Spinal cord (tissue), 10 donors: ENCODE results near the gene MORC1. TPM values are rescaled to one million over a fixed set of nuclear protein-coding genes. Genes with fewer than 3 reads are reported as not detected.

Source experiments
- DNase-seq, 6 donors: peaks; one replicate each; pipeline versions ENCODE4 v3.0.0 to v3.0.0-alpha.2; 2013 to 2015; ENCODE audit warnings: low spot score in 6 of 6, low read depth in 4 of 6
- H3K27ac ChIP-seq: one replicate; pipeline ENCODE4 v1.5.1; 2013; ENCODE audit warnings: low read depth, low read length, control low read depth
- H3K27me3 ChIP-seq: one replicate; pipeline ENCODE4 v1.6.1; 2013; ENCODE audit warnings: low read length; ENCODE audit not compliant: control insufficient read depth, insufficient read depth
- H3K36me3 ChIP-seq: one replicate; pipeline ENCODE4 v1.6.1; 2013; ENCODE audit warnings: low read length; ENCODE audit not compliant: control insufficient read depth, insufficient read depth
- H3K4me1 ChIP-seq: one replicate; pipeline ENCODE4 v1.6.1; 2013; ENCODE audit warnings: low read length; ENCODE audit not compliant: control insufficient read depth, insufficient read depth
- H3K4me3 ChIP-seq: one replicate; pipeline ENCODE4 v1.5.1; 2013; ENCODE audit warnings: low read depth, low read length, control low read depth
- H3K9me3 ChIP-seq: one replicate; pipeline ENCODE4 v1.6.1; 2013; ENCODE audit warnings: low read length; ENCODE audit not compliant: control insufficient read depth, insufficient read depth
- WGBS: methylation state at CpG from one replicate; pipeline ENCODE4 v1.1.5; 2013; ENCODE audit warnings: missing lambda C conversion rate; ENCODE audit not compliant: insufficient coverage; 5-methylcytosine and 5-hydroxymethylcytosine counted together
- polyA plus RNA-seq, 2 donors: library from polyadenylated mRNA; unstranded; fragments of 120-200 nt; gene quantifications; one replicate each; pipeline ENCODE4 v1.2.1, GENCODE V29; 2013; ENCODE audit not compliant: insufficient read length in 2 of 2
- total RNA-seq, 2 donors: library from RNA; depleted of rRNA in 1 of 2; stranded (reverse); fragments of 120-200 nt in 1 of 2; fragments of >200 nt in 1 of 2; gene quantifications; one replicate each; pipeline versions ENCODE4 v1.2.3 to v1.2.4, GENCODE V29; 2013 to 2014
- donor health status: healthy.

Gene MORC1
- total and polyA plus RNA-seq, 4 donors, result 0.06 to 0.59 (median 0.11) TPM

- no peaks in the 10 kb centered on the region for H3K27me3 ChIP-seq
- DNase-seq, result peak in 1 of 6 donors; percentile 39
- no peak overlapping the region for H3K4me3 ChIP-seq
- H3K9me3 ChIP-seq, result no peaks in the 10 kb centered on the region
- H3K4me1 ChIP-seq, result no peaks in the 10 kb centered on the region
- H3K36me3 ChIP-seq, result no peaks in the 10 kb centered on the region
- WGBS, result no CpG with 5 or more reads among the region's 1 CpG
- H3K27ac ChIP-seq, result no peak overlapping the region
Measured at GRCh38 chr3:109023167-109023566, 94.8 kb downstream of the MORC1 start.

- no peaks in the 10 kb centered on the region for H3K27me3 ChIP-seq
- no peaks in the 10 kb centered on the region for H3K9me3 ChIP-seq
- no peak overlapping the region for H3K4me3 ChIP-seq
- no peaks in the 10 kb centered on the region for H3K4me1 ChIP-seq
- no peak overlapping the region for H3K27ac ChIP-seq
- 90% methylated on average over 1 of the region's 1 CpG for WGBS
- no peaks in the 10 kb centered on the region for H3K36me3 ChIP-seq
- no peak for DNase-seq
Measured at GRCh38 chr3:109021556-109021955, 96.4 kb downstream of the MORC1 start.

GRCh38 chr3:109018828-109019227, 99.1 kb downstream of the MORC1 start:
- 54% methylated on average over 6 of the region's 6 CpGs for WGBS
- H3K36me3 ChIP-seq, result no peaks in the 10 kb centered on the region
- no peak overlapping the region for H3K4me3 ChIP-seq
- DNase-seq, result no peak
- H3K27me3 ChIP-seq, result no peaks in the 10 kb centered on the region
- no peaks in the 10 kb centered on the region for H3K4me1 ChIP-seq
- H3K27ac ChIP-seq, result no peak overlapping the region
- H3K9me3 ChIP-seq, result no peaks in the 10 kb centered on the region

- Histone ChIP-seq H3K36me3 (no peaks in the 10 kb centered on the region), H3K4me1 (no peaks in the 10 kb centered on the region), H3K9me3 (no peaks in the 10 kb centered on the region), H3K27ac (no peak overlapping the region), H3K27me3 (no peaks in the 10 kb centered on the region), H3K4me3 (no peak overlapping the region)
- no CpG with 5 or more reads among the region's 3 CpGs for WGBS
- DNase-seq, result no peak
Measured at GRCh38 chr3:109005443-109005842, 112.5 kb downstream of the MORC1 start.

GRCh38 chr3:108998436-108998835, 119.5 kb downstream of the MORC1 start:
- Histone ChIP-seq H3K27ac (no peak overlapping the region), H3K27me3 (no peaks in the 10 kb centered on the region), H3K9me3 (no peaks in the 10 kb centered on the region), H3K4me3 (no peak overlapping the region), H3K36me3 (no peaks in the 10 kb centered on the region), H3K4me1 (no peaks in the 10 kb centered on the region)
- WGBS, result no CpG with 5 or more reads among the region's 3 CpGs
- peak in 2 of 6 donors; percentile 14 to 81 for DNase-seq

- no peak overlapping the region for H3K27ac ChIP-seq
- H3K9me3 ChIP-seq, result no peaks in the 10 kb centered on the region
- H3K36me3 ChIP-seq, result no peaks in the 10 kb centered on the region
- no CpG with 5 or more reads among the region's 1 CpG for WGBS
- DNase-seq, result peak in 1 of 6 donors; percentile 16
- H3K4me3 ChIP-seq, result no peak overlapping the region
- no peaks in the 10 kb centered on the region for H3K4me1 ChIP-seq
- no peaks in the 10 kb centered on the region for H3K27me3 ChIP-seq
Measured at GRCh38 chr3:108985844-108986243, 132.1 kb downstream of the MORC1 start.

- Histone ChIP-seq H3K4me1 (no peaks in the 10 kb centered on the region), H3K27me3 (no peaks in the 10 kb centered on the region), H3K9me3 (no peaks in the 10 kb centered on the region), H3K4me3 (no peak overlapping the region), H3K27ac (no peak overlapping the region), H3K36me3 (no peaks in the 10 kb centered on the region)
- no peak for DNase-seq
- WGBS, result 100% methylated on average over 1 of the region's 1 CpG
Measured at GRCh38 chr3:108983051-108983450, 134.9 kb downstream of the MORC1 start.

GRCh38 chr3:108976058-108976457, 141.9 kb downstream of the MORC1 start:
- Histone ChIP-seq H3K27ac (no peak overlapping the region), H3K27me3 (no peaks in the 10 kb centered on the region), H3K4me3 (no peak overlapping the region), H3K9me3 (no peaks in the 10 kb centered on the region), H3K36me3 (no peaks in the 10 kb centered on the region), H3K4me1 (no peaks in the 10 kb centered on the region)
- DNase-seq, result no peak
- WGBS, result no CpG with 5 or more reads among the region's 2 CpGs

GRCh38 chr3:108973019-108973418, 144.9 kb downstream of the MORC1 start:
- H3K9me3 ChIP-seq, result no peaks in the 10 kb centered on the region
- H3K4me1 ChIP-seq, result no peaks in the 10 kb centered on the region
- no peaks in the 10 kb centered on the region for H3K36me3 ChIP-seq
- no peaks in the 10 kb centered on the region for H3K27me3 ChIP-seq
- DNase-seq, result no peak
- no peak overlapping the region for H3K27ac ChIP-seq
- no peak overlapping the region for H3K4me3 ChIP-seq
- no CpG with 5 or more reads among the region's 1 CpG for WGBS

- Histone ChIP-seq H3K4me1 (no peaks in the 10 kb centered on the region), H3K4me3 (no peak overlapping the region), H3K36me3 (no peaks in the 10 kb centered on the region), H3K27me3 (no peaks in the 10 kb centered on the region), H3K9me3 (no peaks in the 10 kb centered on the region), H3K27ac (no peak overlapping the region)
- no peak for DNase-seq
- WGBS, result no CpG with 5 or more reads among the region's 3 CpGs
Measured at GRCh38 chr3:108972482-108972881, 145.5 kb downstream of the MORC1 start.
